WTC11 (cell line): ENCODE measurements around the gene CHADL. TPM values are rescaled to one million over a fixed set of nuclear protein-coding genes. Genes with fewer than 3 reads are reported as not detected.

Experiments
- ATAC-seq: fragments of 200-7000 bp; cut with Tn5 transposase; 2 replicates; pipeline ENCODE4 v1.10.0; 2021; ENCODE audit warnings: mild to moderate bottlenecking, moderate library complexity
- CTCF ChIA-PET: fragments of 300-600 bp; sonication (Branson Sonifier 250); formaldehyde crosslinking; loops from one replicate; lab custom pipeline; 2021; ENCODE audit warnings: antibody characterized with exemption; lab: Charles Lee
- POLR2A ChIA-PET: fragments of 350-600 bp; sonication (Branson Sonifier 250); formaldehyde crosslinking; loops from one replicate; lab custom pipeline; 2021; ENCODE audit warnings: antibody characterized with exemption; lab: Charles Lee
- DNase-seq: peaks from one replicate; pipeline ENCODE4 v3.0.0; 2021; ENCODE audit warnings: low spot score
- H3K27ac Mint-ChIP-seq: 2 replicates; pipeline ENCODE4 v1.8.0; 2021; ENCODE audit warnings: mixed read lengths
- H3K27me3 Mint-ChIP-seq: 2 replicates; pipeline ENCODE4 v1.8.0; 2021; ENCODE audit warnings: low read depth, mild to moderate bottlenecking, moderate library complexity, mixed read lengths
- H3K36me3 Mint-ChIP-seq: 2 replicates; pipeline ENCODE4 v1.8.0; 2021; ENCODE audit warnings: mixed read lengths
- H3K4me1 Mint-ChIP-seq: 2 replicates; pipeline ENCODE4 v1.8.0; 2022; ENCODE audit warnings: mixed read lengths
- H3K4me3 Mint-ChIP-seq: 2 replicates; pipeline ENCODE4 v1.8.0; 2021; ENCODE audit warnings: mild to moderate bottlenecking, moderate library complexity, mixed read lengths
- H3K9me3 Mint-ChIP-seq: 2 replicates; pipeline ENCODE4 v1.8.0; 2021; ENCODE audit warnings: mixed read lengths
- AR ChIP-seq: fragments of 250-450 bp; sonication (Bioruptor Pico); IDR thresholded peaks from 2 replicates; pipeline ENCODE4 v1.9.0; 2021; ENCODE audit warnings: mild to moderate bottlenecking
- ATF1 ChIP-seq: sonication (generic); formaldehyde crosslinking; IDR thresholded peaks from 2 replicates; pipeline ENCODE4 v1.8.1; 2023; ENCODE audit warnings: mild to moderate bottlenecking, moderate library complexity, missing genetic modification reagents
- ATF3 ChIP-seq: sonication (generic); formaldehyde crosslinking; conservative IDR thresholded peaks from 2 replicates; pipeline ENCODE4 v1.8.1; 2022; ENCODE audit warnings: mild to moderate bottlenecking, missing genetic modification reagents
- CREM ChIP-seq: sonication (generic); formaldehyde crosslinking; IDR thresholded peaks from 2 replicates; pipeline ENCODE4 v1.8.1; 2022; ENCODE audit warnings: mild to moderate bottlenecking, missing genetic modification reagents, moderate library complexity
- EMX1 ChIP-seq: fragments of 250-450 bp; sonication (Bioruptor Pico); IDR thresholded peaks from 2 replicates; pipeline ENCODE4 v1.8.0; 2021; ENCODE audit warnings: mild to moderate bottlenecking
- ETV6 ChIP-seq: sonication (generic); formaldehyde crosslinking; IDR thresholded peaks from 2 replicates; pipeline ENCODE4 v1.8.1; 2022; ENCODE audit warnings: mild to moderate bottlenecking, missing genetic modification reagents
- FOXP4 ChIP-seq: sonication (generic); formaldehyde crosslinking; IDR thresholded peaks from 2 replicates; pipeline ENCODE4 v1.8.0; 2022; ENCODE audit warnings: mild to moderate bottlenecking, missing genetic modification reagents
- HMGXB4 ChIP-seq: sonication (generic); formaldehyde crosslinking; IDR thresholded peaks from 2 replicates; pipeline ENCODE4 v1.8.1; 2023; ENCODE audit warnings: mild to moderate bottlenecking, moderate library complexity, missing genetic modification reagents
- IRF2 ChIP-seq: sonication (generic); formaldehyde crosslinking; IDR thresholded peaks from 2 replicates; pipeline ENCODE4 v1.8.0; 2022; ENCODE audit warnings: low read depth, missing genetic modification reagents, borderline replicate concordance
- MAX ChIP-seq: sonication (generic); formaldehyde crosslinking; IDR thresholded peaks from 2 replicates; pipeline ENCODE4 v1.8.0; 2022; ENCODE audit warnings: mild to moderate bottlenecking, missing genetic modification reagents
- NFATC4 ChIP-seq: fragments of 250-450 bp; sonication (Bioruptor Pico); IDR thresholded peaks from 2 replicates; pipeline ENCODE4 v1.9.0; 2021; ENCODE audit warnings: mild to moderate bottlenecking
- NR2C2 ChIP-seq: sonication (generic); formaldehyde crosslinking; IDR thresholded peaks from 2 replicates; pipeline ENCODE4 v1.8.0; 2022; ENCODE audit warnings: mild to moderate bottlenecking, missing genetic modification reagents
- NR3C1 ChIP-seq: sonication (generic); formaldehyde crosslinking; conservative IDR thresholded peaks from 2 replicates; pipeline ENCODE4 v1.8.1; 2023; ENCODE audit warnings: low read depth, mild to moderate bottlenecking, missing genetic modification reagents
- OVOL2 ChIP-seq: fragments of 250-450 bp; sonication (Bioruptor Pico); IDR thresholded peaks from 2 replicates; pipeline ENCODE4 v1.9.0; 2021; ENCODE audit warnings: mild to moderate bottlenecking, borderline replicate concordance
- RORB ChIP-seq: fragments of 250-450 bp; sonication (Bioruptor Pico); IDR thresholded peaks from 2 replicates; pipeline ENCODE4 v1.9.0; 2021; ENCODE audit warnings: mild to moderate bottlenecking
- SMAD3 ChIP-seq: sonication (generic); formaldehyde crosslinking; IDR thresholded peaks from 2 replicates; pipeline ENCODE4 v1.8.0; 2022; ENCODE audit warnings: missing genetic modification reagents, mild to moderate bottlenecking, borderline replicate concordance
- TEAD1 ChIP-seq: sonication (generic); formaldehyde crosslinking; IDR thresholded peaks from 2 replicates; pipeline ENCODE4 v1.8.0; 2022; ENCODE audit warnings: mild to moderate bottlenecking, missing genetic modification reagents
- TP53 ChIP-seq: sonication (generic); formaldehyde crosslinking; IDR thresholded peaks from 2 replicates; pipeline ENCODE4 v1.8.1; 2023; ENCODE audit warnings: mild to moderate bottlenecking, missing genetic modification reagents
- ZNF138 ChIP-seq: sonication (generic); formaldehyde crosslinking; conservative IDR thresholded peaks from 2 replicates; pipeline ENCODE4 v1.8.1; 2022; ENCODE audit warnings: mild to moderate bottlenecking, moderate library complexity, missing genetic modification reagents
- ZNF396 ChIP-seq: fragments of 250-450 bp; sonication (Bioruptor Pico); IDR thresholded peaks from 2 replicates; pipeline ENCODE4 v1.8.0; 2021; ENCODE audit warnings: mild to moderate bottlenecking, moderate library complexity, borderline replicate concordance
- ZNF512 ChIP-seq: sonication (generic); formaldehyde crosslinking; IDR thresholded peaks from 2 replicates; pipeline ENCODE4 v1.8.1; 2022; ENCODE audit warnings: missing genetic modification reagents, borderline replicate concordance
- ZNF532 ChIP-seq: fragments of 250-450 bp; sonication (Bioruptor Pico); IDR thresholded peaks from 2 replicates; pipeline ENCODE4 v1.9.0; 2021; ENCODE audit warnings: mild to moderate bottlenecking, borderline replicate concordance
- total RNA-seq: library from RNA; stranded (reverse); gene quantifications from 3 replicates; pipeline ENCODE4 v1.2.3, GENCODE V29; 2021

The CHADL gene
- total RNA-seq, 1 experiment from 2014 or later: 1.2 TPM

GRCh38 chr22:41191467-41191866 is 49.3 kb downstream of the CHADL start (continued):
- TF ChIP-seq ZNF396 (no peak), ETV6 (CRISPR knock-in tag) (no peak), HMGXB4 (CRISPR knock-in tag) (no peak), OVOL2 (CRISPR knock-in tag) (no peak), EMX1 (CRISPR knock-in tag) (no peak), ATF1 (CRISPR knock-in tag) (no peak), SMAD3 (CRISPR knock-in tag) (no peak), NR2C2 (CRISPR knock-in tag) (no peak)

- Mint-ChIP-seq H3K27ac (peak overlapping the region; percentile 90), H3K27me3 (no peaks in the 10 kb centered on the region), H3K4me3 (0 out of 2 replicates have a peak overlapping the region, but pooled peaks have one; percentile 4), H3K9me3 (0 out of 2 replicates have a peak, but pooled peaks cover 3% of the 10 kb centered on the region), H3K36me3 (peaks cover 6% of the 10 kb centered on the region; the same call in 1 of the 2 replicates), H3K4me1 (peaks cover 36% of the 10 kb centered on the region)
- CTCF ChIA-PET: interaction anchor here (0.6 to 6.8 kb wide), 4 partner anchors 14 to 262 kb away, joined by 3 to 60 read pairs (median 4); no protein-coding TSS in a partner anchor
- POLR2A ChIA-PET: interaction anchor here (0.7 to 1.1 kb wide), 2 partner anchors 13 to 80 kb away, joined by 3 to 4 read pairs; no protein-coding TSS in a partner anchor
- ATAC-seq: peak; percentile 78
- DNase-seq: peak; percentile 29
- TF ChIP-seq TP53 (CRISPR knock-in tag) (no peak), ZNF532 (no peak), ZNF138 (CRISPR knock-in tag) (no peak), NR3C1 (CRISPR knock-in tag) (no peak), ZNF512 (CRISPR knock-in tag) (no peak), ATF3 (CRISPR knock-in tag) (no peak), TEAD1 (CRISPR knock-in tag) (peak; percentile 66; the same call in 1 of the 2 replicates), AR (CRISPR knock-in tag) (no peak), CREM (no peak), MAX (CRISPR knock-in tag) (peak; percentile 69; the same call in 1 of the 2 replicates), RORB (CRISPR knock-in tag) (no peak), IRF2 (CRISPR knock-in tag) (no peak), FOXP4 (peak; percentile 83; the same call in 1 of the 2 replicates), HMGXB4 (CRISPR knock-in tag) (no peak), NFATC4 (no peak)
Measured at GRCh38 chr22:41184679-41185078, 56.1 kb downstream of the CHADL start.
